Smooth muscle cell (in vitro differentiated cells): Measurements from ENCODE around the gene WDR87. TPM values are rescaled to one million over a fixed set of nuclear protein-coding genes. Genes with fewer than 3 reads are reported as not detected.
A peak's percentile ranks its signal among the peaks of the same experiment; 100 is the strongest.

Source experiments
- DNase-seq: peaks from one replicate; lab custom pipeline; 2025; ENCODE audit not compliant: unreplicated experiment; lab: John Stamatoyannopoulos, UW
- H2AFZ ChIP-seq: fragments of 200-600 bp; sonication (generic); 2 replicates; pipeline ENCODE4 v1.6.0; 2016; ENCODE audit warnings: antibody characterized with exemption, low read depth, mild to moderate bottlenecking
- H3F3A ChIP-seq: fragments of 200-600 bp; sonication (generic); 2 replicates; pipeline ENCODE4 v1.6.0; 2017; ENCODE audit warnings: antibody characterized with exemption, low read depth
- H3K27ac ChIP-seq: fragments of 200-600 bp; sonication (generic); 2 replicates; pipeline ENCODE4 v1.5.1; 2016; ENCODE audit warnings: low read depth, mild to moderate bottlenecking
- H3K27me3 ChIP-seq: fragments of 200-600 bp; sonication (generic); 2 replicates; pipeline ENCODE4 v1.6.1; 2016; ENCODE audit warnings: low read depth, mild to moderate bottlenecking
- H3K36me3 ChIP-seq: fragments of 200-600 bp; sonication (generic); 2 replicates; pipeline ENCODE4 v1.5.1; 2016; ENCODE audit warnings: low read depth
- H3K4me1 ChIP-seq: fragments of 200-600 bp; sonication (generic); 2 replicates; pipeline ENCODE4 v1.5.1; 2016; ENCODE audit warnings: low read depth
- H3K4me2 ChIP-seq: fragments of 200-600 bp; sonication (generic); 2 replicates; pipeline ENCODE4 v1.6.0; 2016; ENCODE audit warnings: mild to moderate bottlenecking
- H3K4me3 ChIP-seq: fragments of 200-600 bp; sonication (generic); 2 replicates; pipeline ENCODE4 v1.5.1; 2016; ENCODE audit warnings: mild to moderate bottlenecking
- H3K79me2 ChIP-seq: fragments of 200-600 bp; sonication (generic); 2 replicates; pipeline ENCODE4 v1.6.0; 2016; ENCODE audit warnings: low read depth, mild to moderate bottlenecking
- H3K9ac ChIP-seq: fragments of 200-600 bp; sonication (generic); 2 replicates; pipeline ENCODE4 v1.6.0; 2016; ENCODE audit warnings: low read depth
- H3K9me3 ChIP-seq: fragments of 200-600 bp; sonication (generic); replicated peaks from 2 replicates; pipeline ENCODE4 v1.5.1; 2016; ENCODE audit warnings: low read depth
- H4K20me1 ChIP-seq: fragments of 200-600 bp; sonication (generic); 2 replicates; pipeline ENCODE4 v1.6.0; 2016; ENCODE audit warnings: low read depth
- CTCF ChIP-seq: fragments of 200-600 bp; sonication (generic); IDR thresholded peaks from 2 replicates; pipeline ENCODE4 v1.5.1; 2017; ENCODE audit warnings: borderline replicate concordance, mild to moderate bottlenecking, antibody characterized with exemption; ENCODE audit not compliant: insufficient read depth, poor library complexity, severe bottlenecking
- WGBS: methylation state at CpG from one replicate; pipeline ENCODE4 v1.1.7; 2016; ENCODE audit warnings: low lambda C conversion rate; 5-methylcytosine and 5-hydroxymethylcytosine counted together
- polyA plus RNA-seq: library from polyadenylated mRNA; unstranded; fragments of >200 nt; fragmentation: Nextera tagmentation; extraction: Ambion mirVana; gene quantifications from 2 replicates; pipeline ENCODE4 v1.2.1, GENCODE V29; 2016
- total RNA-seq: library from RNA; depleted of rRNA; stranded (reverse); fragments of >200 nt; gene quantifications from 2 replicates; pipeline ENCODE4 v1.2.3, GENCODE V29; 2014

WDR87 gene
- total and polyA plus RNA-seq, 2 experiments from 2014 or later, result not detected

GRCh38 chr19:37932985-37933936, 26.9 kb upstream of the WDR87 start:
- Histone ChIP-seq H2AFZ (no peak overlapping the region), H3K9me3 (no peaks in the 10 kb centered on the region), H4K20me1 (peaks cover 21% of the 10 kb centered on the region), H3K27ac (no peak overlapping the region), H3K36me3 (no peaks in the 10 kb centered on the region), H3F3A (no peaks in the 10 kb centered on the region), H3K4me1 (peaks cover 33% of the 10 kb centered on the region), H3K4me3 (peak overlapping the region; percentile 41), H3K79me2 (no peaks in the 10 kb centered on the region), H3K4me2 (no peak overlapping the region), H3K27me3 (no peaks in the 10 kb centered on the region), H3K9ac (no peak overlapping the region)
- 89% methylated on average over 12 of the region's 12 CpGs for WGBS
- no peak for DNase-seq
- TF ChIP-seq CTCF, result no peak

GRCh38 chr19:37931881-37932655, 25.7 kb upstream of the WDR87 start:
- Histone ChIP-seq H3K9me3 (no peaks in the 10 kb centered on the region), H3K36me3 (no peaks in the 10 kb centered on the region), H2AFZ (peak overlapping the region; percentile 60), H3K79me2 (no peaks in the 10 kb centered on the region), H3K4me3 (peak overlapping the region; percentile 41), H3K9ac (peak overlapping the region; percentile 41), H3K27ac (peak overlapping the region; percentile 74), H3K4me1 (peaks cover 34% of the 10 kb centered on the region), H4K20me1 (peaks cover 21% of the 10 kb centered on the region), H3K27me3 (no peaks in the 10 kb centered on the region), H3K4me2 (peak overlapping the region; percentile 81), H3F3A (no peaks in the 10 kb centered on the region)
- WGBS, result 16% methylated on average over 30 of the region's 30 CpGs
- TF ChIP-seq CTCF, result no peak
- DNase-seq, result no peak

- H3K9me3 ChIP-seq, result no peaks in the 10 kb centered on the region
- DNase-seq, result no peak
- no peaks in the 10 kb centered on the region for H3K36me3 ChIP-seq
- H3F3A ChIP-seq, result no peaks in the 10 kb centered on the region
- no peak for TF ChIP-seq CTCF
- H3K4me1 ChIP-seq, result peaks cover 34% of the 10 kb centered on the region
- no peak overlapping the region for H3K9ac ChIP-seq
- H4K20me1 ChIP-seq, result peaks cover 21% of the 10 kb centered on the region
- H3K4me2 ChIP-seq, result no peak overlapping the region
- no peaks in the 10 kb centered on the region for H3K27me3 ChIP-seq
- no peaks in the 10 kb centered on the region for H3K79me2 ChIP-seq
- H3K4me3 ChIP-seq, result no peak overlapping the region
- no peak overlapping the region for H3K27ac ChIP-seq
- no peak overlapping the region for H2AFZ ChIP-seq
- WGBS, result 92% methylated on average over 5 of the region's 5 CpGs
Observed at GRCh38 chr19:37930416-37930815, 24.0 kb upstream of the WDR87 start.
